ENCODE results near the gene SPPL3. TPM values are rescaled to one million over a fixed set of nuclear protein-coding genes. Genes with fewer than 3 reads are reported as not detected.
A peak's percentile ranks its signal among the peaks of the same experiment; 100 is the strongest.

Gene SPPL3
- total RNA-seq, 1 donor from 2014 or later: 67.6 TPM

DNA sequence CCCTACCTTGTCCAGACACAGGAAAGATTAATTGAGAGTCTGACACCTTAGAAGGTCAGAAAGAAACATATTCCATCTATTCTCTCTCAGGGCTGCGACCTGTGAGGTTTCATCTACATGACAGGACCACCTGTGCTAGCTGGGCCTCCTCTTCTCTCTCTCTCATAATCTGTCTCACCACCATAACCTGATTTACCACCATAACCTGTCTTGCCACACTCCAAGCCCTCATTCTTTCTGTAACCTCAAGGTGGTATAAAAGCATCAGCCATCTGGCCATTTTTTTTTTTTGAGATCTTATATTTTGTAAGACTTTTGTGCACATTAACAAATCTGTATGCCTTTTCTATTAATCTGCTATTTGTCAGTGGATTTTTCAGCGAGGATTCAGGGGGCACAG, 103.0 kb downstream of the SPPL3 start:
- TF ChIP-seq, protein P1, sequence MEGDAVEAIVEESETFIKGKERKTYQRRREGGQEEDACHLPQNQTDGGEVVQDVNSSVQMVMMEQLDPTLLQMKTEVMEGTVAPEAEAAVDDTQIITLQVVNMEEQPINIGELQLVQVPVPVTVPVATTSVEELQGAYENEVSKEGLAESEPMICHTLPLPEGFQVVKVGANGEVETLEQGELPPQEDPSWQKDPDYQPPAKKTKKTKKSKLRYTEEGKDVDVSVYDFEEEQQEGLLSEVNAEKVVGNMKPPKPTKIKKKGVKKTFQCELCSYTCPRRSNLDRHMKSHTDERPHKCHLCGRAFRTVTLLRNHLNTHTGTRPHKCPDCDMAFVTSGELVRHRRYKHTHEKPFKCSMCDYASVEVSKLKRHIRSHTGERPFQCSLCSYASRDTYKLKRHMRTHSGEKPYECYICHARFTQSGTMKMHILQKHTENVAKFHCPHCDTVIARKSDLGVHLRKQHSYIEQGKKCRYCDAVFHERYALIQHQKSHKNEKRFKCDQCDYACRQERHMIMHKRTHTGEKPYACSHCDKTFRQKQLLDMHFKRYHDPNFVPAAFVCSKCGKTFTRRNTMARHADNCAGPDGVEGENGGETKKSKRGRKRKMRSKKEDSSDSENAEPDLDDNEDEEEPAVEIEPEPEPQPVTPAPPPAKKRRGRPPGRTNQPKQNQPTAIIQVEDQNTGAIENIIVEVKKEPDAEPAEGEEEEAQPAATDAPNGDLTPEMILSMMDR (conservative IDR thresholded peaks at IDR 0.05): no peak
- Mint-ChIP-seq H3K36me3 (peaks cover 24% of the 10 kb centered on the region), H3K4me1 (ENCODE audit: unreplicated experiment) (peaks cover 13% of the 10 kb centered on the region), H3K27ac (peak overlapping the region; percentile 88), H3K4me3 (peak overlapping the region; percentile 69), H3K27me3 (no peaks in the 10 kb centered on the region), H3K9me3 (no peaks in the 10 kb centered on the region)
- DNase-seq (ENCODE audit: extremely low spot score, unreplicated experiment): no peak

DNA sequence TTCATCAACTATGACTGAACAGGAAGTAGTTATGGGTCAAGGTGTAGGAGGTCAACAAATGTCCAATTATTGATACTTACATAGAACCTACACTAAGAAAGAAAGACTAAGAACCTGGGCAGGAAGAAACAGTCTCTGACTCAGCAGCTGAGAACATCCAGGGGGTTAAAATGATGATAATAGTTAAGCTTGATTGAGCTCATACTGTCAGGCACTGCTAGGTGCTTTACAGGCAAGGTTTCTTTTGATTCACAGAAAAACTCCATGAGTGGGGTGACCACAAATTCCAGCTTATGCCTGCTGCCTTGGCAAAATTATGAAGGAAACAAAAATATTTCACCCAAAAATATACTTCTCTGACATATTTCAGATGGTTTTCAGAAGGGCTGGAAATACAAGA, 103.5 kb downstream of the SPPL3 start:
- Mint-ChIP-seq H3K4me1 (ENCODE audit: unreplicated experiment) (peaks cover 13% of the 10 kb centered on the region), H3K9me3 (peaks cover 3% of the 10 kb centered on the region), H3K36me3 (peaks cover 28% of the 10 kb centered on the region), H3K27me3 (no peaks in the 10 kb centered on the region), H3K27ac (peak overlapping the region; percentile 88), H3K4me3 (peak overlapping the region; percentile 69)
- TF ChIP-seq, protein P1 (conservative IDR thresholded peaks at IDR 0.05): no peak
- DNase-seq (ENCODE audit: extremely low spot score, unreplicated experiment): no peak

DNA sequence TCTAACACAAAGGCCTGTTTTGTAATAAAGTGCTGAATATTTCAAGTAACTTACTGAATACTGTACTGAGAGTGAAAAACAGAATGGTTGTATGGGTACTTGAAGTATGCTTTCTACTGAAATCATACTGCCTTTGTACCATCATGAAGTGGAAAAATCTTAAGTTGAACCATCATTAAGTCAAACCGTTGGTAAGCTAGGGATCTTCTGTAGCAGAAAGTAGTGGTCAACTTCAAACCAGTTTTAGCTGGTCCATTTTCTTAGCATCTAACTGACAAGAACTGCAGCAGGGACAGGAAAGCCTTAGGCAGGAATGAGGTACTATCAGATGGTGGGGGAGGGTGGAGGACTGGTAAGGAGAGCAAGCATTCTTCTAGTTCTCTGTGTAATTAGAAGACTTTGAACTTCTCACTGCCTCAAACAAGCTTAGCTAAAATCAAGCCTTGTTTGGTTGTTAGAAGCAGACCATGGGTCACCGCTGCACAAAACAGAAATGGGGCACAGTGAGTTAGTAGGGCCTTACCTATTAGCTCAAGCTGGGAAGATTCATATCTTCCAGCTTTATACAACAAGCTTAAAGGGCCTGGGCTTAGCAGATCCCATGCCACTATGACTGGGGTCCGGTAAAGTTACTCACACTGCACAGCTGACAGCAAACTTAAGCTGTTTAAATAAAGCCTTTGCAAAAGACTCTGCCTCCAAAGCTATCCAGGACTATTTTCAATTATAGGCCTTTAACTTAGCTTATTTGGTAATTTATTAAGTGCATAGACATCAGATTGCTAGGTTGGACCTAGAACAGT, 104.7 kb downstream of the SPPL3 start:
- TF ChIP-seq, protein P1 (conservative IDR thresholded peaks at IDR 0.05): no peak
- H3K36me3 Mint-ChIP-seq: peaks cover 36% of the 10 kb centered on the region

DNA sequence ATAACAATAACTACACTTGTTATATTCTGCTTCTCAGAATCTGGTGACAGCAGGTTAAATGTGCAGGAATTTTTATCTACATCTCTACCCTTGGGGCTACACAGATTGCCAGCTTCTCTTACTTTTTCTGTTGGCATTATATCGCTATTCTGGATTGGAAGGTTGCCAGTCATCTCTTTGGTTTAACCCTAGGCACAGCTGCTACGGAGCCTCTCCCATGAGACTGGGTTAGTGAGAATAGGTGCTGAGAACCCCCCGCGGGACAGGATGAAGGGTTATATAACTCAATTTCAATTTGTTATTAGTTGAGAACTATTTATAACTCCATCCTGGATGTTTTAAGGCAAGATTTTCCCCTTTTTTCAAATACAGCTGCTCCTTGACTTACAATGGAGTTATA, 105.5 kb downstream of the SPPL3 start:
- peaks cover 31% of the 10 kb centered on the region for H3K36me3 Mint-ChIP-seq
- no peak overlapping the region for H3K4me3 Mint-ChIP-seq
- H3K27ac Mint-ChIP-seq: no peak overlapping the region
- DNase-seq (ENCODE audit: extremely low spot score, unreplicated experiment): no peak
- TF ChIP-seq, protein P1 (conservative IDR thresholded peaks at IDR 0.05): no peak
- peaks cover 6% of the 10 kb centered on the region for H3K9me3 Mint-ChIP-seq
- peaks cover 13% of the 10 kb centered on the region for H3K4me1 Mint-ChIP-seq (ENCODE audit: unreplicated experiment)
- no peaks in the 10 kb centered on the region for H3K27me3 Mint-ChIP-seq

More for the DNA sequence above, 104.7 kb downstream of the SPPL3 start:
- Mint-ChIP-seq H3K9me3 (peaks cover 6% of the 10 kb centered on the region), H3K27me3 (no peaks in the 10 kb centered on the region), H3K4me3 (peak overlapping the region; percentile 44), H3K4me1 (ENCODE audit: unreplicated experiment) (peaks cover 13% of the 10 kb centered on the region), H3K27ac (peak overlapping the region; percentile 84)
- no peak for DNase-seq (ENCODE audit: extremely low spot score, unreplicated experiment)

DNA sequence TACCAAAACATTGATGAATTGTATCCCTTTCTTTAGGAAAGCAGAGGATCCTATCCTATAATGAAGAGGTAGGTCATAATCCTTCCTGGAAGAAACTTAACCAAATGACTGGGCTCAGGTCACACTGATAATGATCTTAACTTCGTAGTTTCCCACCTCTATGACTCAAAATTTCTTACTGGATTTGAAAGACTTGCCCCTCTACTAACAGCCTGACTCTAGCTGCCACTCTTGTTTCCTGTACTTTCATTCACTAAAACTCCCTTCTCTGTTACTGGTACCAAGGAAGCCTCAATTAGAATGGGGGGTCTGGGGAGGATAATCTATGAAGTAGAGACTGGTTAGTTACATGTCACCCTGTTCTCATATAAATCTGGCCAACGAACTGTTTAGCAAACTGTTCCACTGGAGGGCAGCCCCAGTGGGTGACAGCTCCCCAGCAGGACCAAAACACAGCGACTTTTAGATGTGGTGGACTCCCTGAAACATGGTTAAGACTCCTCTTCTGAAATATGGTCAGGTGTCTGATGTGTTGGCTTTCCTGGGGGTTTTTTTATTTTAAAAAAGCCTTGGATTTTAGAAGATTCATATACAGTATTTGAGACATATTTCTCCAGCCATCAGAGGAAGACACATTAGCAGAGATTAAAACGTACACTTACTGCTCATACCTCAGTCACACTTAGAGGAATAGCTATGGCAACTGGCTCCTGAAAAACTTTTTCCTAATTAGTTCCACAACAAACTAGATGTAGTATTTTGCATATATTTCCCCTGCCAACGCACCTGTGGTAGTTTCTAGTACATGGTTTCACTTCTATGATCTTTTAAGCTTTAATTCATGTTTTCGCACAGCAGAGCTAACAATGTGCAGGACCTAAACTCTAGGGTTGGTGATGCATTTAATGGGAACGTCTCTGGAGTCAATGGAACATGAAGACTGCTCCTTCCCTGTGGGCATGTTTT, 106.2 kb downstream of the SPPL3 start:
- DNase-seq (ENCODE audit: extremely low spot score, unreplicated experiment): no peak
- H3K4me3 Mint-ChIP-seq: no peak overlapping the region
- no peak overlapping the region for H3K27ac Mint-ChIP-seq
- TF ChIP-seq, protein P1 (conservative IDR thresholded peaks at IDR 0.05): no peak
- H3K36me3 Mint-ChIP-seq: peaks cover 36% of the 10 kb centered on the region
- peaks cover 13% of the 10 kb centered on the region for H3K4me1 Mint-ChIP-seq (ENCODE audit: unreplicated experiment)
- H3K9me3 Mint-ChIP-seq: peaks cover 6% of the 10 kb centered on the region
- no peaks in the 10 kb centered on the region for H3K27me3 Mint-ChIP-seq
